A549 (cell line): Measurements from ENCODE around the gene CCDC78.

Source experiments
- CBX2 ChIP-seq: fragments of 200-600 bp; sonication (generic); IDR thresholded peaks from 2 replicates; pipeline ENCODE4 v1.6.1; 2016; ENCODE audit warnings: low read depth, mild to moderate bottlenecking, borderline replicate concordance
- CTCF ChIP-seq: fragments of >200 bp; sonication (Bioruptor Twin); formaldehyde crosslinking; IDR thresholded peaks from 3 replicates; pipeline ENCODE4 v1.5.1; 2016

- TF ChIP-seq CBX2: no peak
- no peak for TF ChIP-seq CTCF
These were observed 21.9 kb upstream of the CCDC78 start for GRCh38 chr16:747978-748746.
